Body of pancreas (tissue), 4 donors: ENCODE data around the gene CD164. TPM values are rescaled to one million over a fixed set of nuclear protein-coding genes. Genes with fewer than 3 reads are reported as not detected.
"Not testable (repeated sequence)": the region's sequence is repeated elsewhere in the genome, so short reads cannot be mapped to it uniquely, and the experiment has no call there.

Source experiments
- ATAC-seq: fragments of 150-250 bp; one replicate; pipeline ENCODE4 v1.9.1; 2016
- DNase-seq, 4 donors: peaks; one replicate each; pipeline ENCODE4 v3.0.0-alpha.2; 2019
- H3K27ac ChIP-seq, 4 donors: fragments of 200-600 bp; sonication (generic); 1 replicate in 3 of 4; 2 replicates in 1 of 4; pipeline versions ENCODE4 v1.5.1 to v1.6.1; 2016 to 2019; ENCODE audit warnings: mild to moderate bottlenecking in 1 of 4, mixed read lengths in 1 of 4, moderate library complexity in 1 of 4
- H3K27me3 ChIP-seq, 2 donors: fragments of 200-600 bp; sonication (generic); one replicate each; pipeline ENCODE4 v1.6.0; 2016; ENCODE audit warnings: mild to moderate bottlenecking in 1 of 2
- H3K36me3 ChIP-seq, 2 donors: fragments of 200-600 bp; sonication (generic); replicated peaks in 1 of 2; 2 replicates each; pipeline ENCODE4 v1.5.1; 2016; ENCODE audit warnings: low read depth in 2 of 2; ENCODE audit not compliant: insufficient read depth in 1 of 2
- H3K4me1 ChIP-seq: fragments of 200-600 bp; sonication (generic); one replicate; pipeline ENCODE4 v1.6.0; 2016
- H3K4me3 ChIP-seq, 2 donors: fragments of 200-600 bp; sonication (generic); 1 replicate in 1 of 2; 2 replicates in 1 of 2; pipeline ENCODE4 v1.5.1; 2016 to 2019
- H3K9me3 ChIP-seq, 3 donors: fragments of 200-600 bp; sonication (generic); 1 replicate in 2 of 3; 2 replicates in 1 of 3; pipeline ENCODE4 v1.5.1; 2016
- POLR2A ChIP-seq, 3 donors: fragments of 450-650 bp; IDR thresholded peaks; one replicate each; pipeline ENCODE4 v1.6.1; 2016; ENCODE audit warnings: antibody characterized with exemption in 3 of 3, mild to moderate bottlenecking in 2 of 3
- WGBS, 2 donors: methylation state at CpG; one replicate each; pipeline ENCODE4 v1.1.5; 2017; 5-methylcytosine and 5-hydroxymethylcytosine counted together
- intact Hi-C: fragments of 100-400 bp; cut with DNase I; formaldehyde crosslinking; loops from one replicate; pipeline ENCODE4 v1.15.1; 2023
- total RNA-seq, 2 donors: library from RNA; depleted of rRNA; stranded (reverse); fragments of >200 nt; gene quantifications; one replicate each; pipeline ENCODE4 v1.1.0, GENCODE V29; 2016
- TF ChIP-seq, protein P1 (sequence below), 7 experiments: fragments of 450-650 bp in 4 of 7; fragments of 200-600 bp in 3 of 7; sonication (generic) in 3 of 7; IDR thresholded peaks; one replicate each; pipeline ENCODE4 v1.5.1; 2016 to 2019; ENCODE audit warnings: antibody characterized with exemption in 7 of 7

CD164 gene
- total RNA-seq, 2 donors from 2014 or later, result 97.9 to 183 TPM

DNA sequence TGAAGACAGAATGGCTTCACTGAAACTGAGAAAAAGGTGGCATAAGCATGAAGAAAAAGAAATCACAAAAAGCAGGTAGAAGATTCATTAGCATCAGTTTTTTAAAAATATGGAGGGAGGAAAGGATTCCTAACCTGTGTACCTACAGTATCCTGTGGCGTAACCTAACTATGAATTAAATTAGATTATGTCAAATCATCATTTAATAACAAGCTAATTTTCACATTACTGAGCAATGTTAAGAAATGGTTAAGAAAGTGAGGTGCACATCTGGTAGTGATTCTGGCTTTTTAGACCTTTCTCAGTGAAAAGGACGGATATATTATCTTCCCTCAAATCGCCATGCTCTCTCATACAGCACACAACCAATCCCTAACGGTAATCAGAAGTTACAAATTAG is 12.5 kb downstream of the CD164 start:
- WGBS, 2 donors, result 83 to 85% methylated on average over 4 of the region's 4 CpGs
- Histone ChIP-seq H3K9me3 (no peaks in the 10 kb centered on the region), H3K4me1 (peaks cover 15% of the 10 kb centered on the region), H3K27ac (no peak overlapping the region), H3K4me3 (no peak overlapping the region), H3K27me3 (no peaks in the 10 kb centered on the region), H3K36me3 (peaks cover 3 to 13% of the 10 kb centered on the region in 2 donors)
- ATAC-seq (no peak), DNase-seq (no peak)
- intact Hi-C loops, result loop anchor here (10.0 kb wide), 1 partner anchor 185 kb away; no protein-coding TSS in a partner anchor
- TF ChIP-seq, protein P1, sequence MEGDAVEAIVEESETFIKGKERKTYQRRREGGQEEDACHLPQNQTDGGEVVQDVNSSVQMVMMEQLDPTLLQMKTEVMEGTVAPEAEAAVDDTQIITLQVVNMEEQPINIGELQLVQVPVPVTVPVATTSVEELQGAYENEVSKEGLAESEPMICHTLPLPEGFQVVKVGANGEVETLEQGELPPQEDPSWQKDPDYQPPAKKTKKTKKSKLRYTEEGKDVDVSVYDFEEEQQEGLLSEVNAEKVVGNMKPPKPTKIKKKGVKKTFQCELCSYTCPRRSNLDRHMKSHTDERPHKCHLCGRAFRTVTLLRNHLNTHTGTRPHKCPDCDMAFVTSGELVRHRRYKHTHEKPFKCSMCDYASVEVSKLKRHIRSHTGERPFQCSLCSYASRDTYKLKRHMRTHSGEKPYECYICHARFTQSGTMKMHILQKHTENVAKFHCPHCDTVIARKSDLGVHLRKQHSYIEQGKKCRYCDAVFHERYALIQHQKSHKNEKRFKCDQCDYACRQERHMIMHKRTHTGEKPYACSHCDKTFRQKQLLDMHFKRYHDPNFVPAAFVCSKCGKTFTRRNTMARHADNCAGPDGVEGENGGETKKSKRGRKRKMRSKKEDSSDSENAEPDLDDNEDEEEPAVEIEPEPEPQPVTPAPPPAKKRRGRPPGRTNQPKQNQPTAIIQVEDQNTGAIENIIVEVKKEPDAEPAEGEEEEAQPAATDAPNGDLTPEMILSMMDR (IDR thresholded peaks at IDR 0.05), result no peak
- no peak for TF ChIP-seq POLR2A (IDR thresholded peaks at IDR 0.05)

DNA sequence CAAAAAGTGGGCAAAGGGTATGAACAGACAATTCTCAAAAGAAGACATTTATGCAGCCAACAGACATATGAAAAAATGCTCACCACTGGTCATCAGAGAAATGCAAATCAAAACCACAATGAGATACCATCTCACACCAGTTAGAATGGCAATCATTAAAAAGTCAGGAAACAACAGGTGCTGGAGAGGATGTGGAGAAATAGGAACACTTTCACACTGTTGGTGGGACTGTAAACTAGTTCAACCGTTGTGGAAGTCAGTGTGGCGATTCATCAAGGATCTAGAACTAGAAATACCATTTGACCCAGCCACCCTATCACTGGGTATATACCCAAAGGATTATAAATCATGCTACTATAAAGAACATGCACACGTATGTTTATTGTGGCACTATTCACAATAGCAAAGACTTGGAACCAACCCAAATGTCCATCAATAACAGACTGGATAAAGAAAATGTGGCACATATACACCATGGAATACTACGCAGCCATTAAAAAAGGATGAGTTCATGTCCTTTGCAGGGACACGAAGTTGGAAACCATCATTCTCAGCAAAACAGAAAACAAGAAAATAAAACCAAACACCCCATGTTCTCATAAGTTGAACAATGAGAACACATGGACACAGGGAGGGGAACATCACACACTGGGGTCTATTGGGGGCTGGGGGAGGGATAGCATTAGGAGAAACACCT is 17.7 kb downstream of the CD164 start:
- H3K27ac ChIP-seq, DNase-seq, H3K4me3 ChIP-seq, H3K27me3 ChIP-seq, ATAC-seq, intact Hi-C loops, H3K4me1 ChIP-seq, H3K9me3 ChIP-seq: not testable (repeated sequence)
- H3K36me3 ChIP-seq, result peaks cover 9 to 10% of the 10 kb centered on the region in 2 donors
- 86 to 98% methylated on average over 5 of the region's 5 CpGs for WGBS, 2 donors

DNA sequence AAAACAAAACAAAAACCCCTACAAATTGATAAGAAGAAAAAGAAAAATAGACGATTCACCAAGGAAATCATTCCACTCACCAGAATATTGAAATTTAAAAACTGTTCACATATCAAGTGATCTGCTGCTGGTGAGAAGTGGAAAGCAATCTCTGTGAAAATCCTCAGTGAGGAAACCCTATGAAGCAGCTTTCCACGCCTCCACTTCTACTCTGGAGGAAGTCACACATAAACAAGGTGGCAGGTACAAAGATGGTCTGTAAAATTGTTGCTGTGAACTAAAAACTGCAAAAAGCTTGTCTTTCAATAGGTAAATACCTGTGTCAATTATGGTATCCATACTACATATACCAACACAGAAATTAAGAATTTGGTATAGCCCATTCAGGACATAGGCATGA is 18.5 kb downstream of the CD164 start:
- H3K9me3 ChIP-seq, result no peaks in the 10 kb centered on the region
- no peak for TF ChIP-seq POLR2A (IDR thresholded peaks at IDR 0.05)
- TF ChIP-seq, protein P1 (IDR thresholded peaks at IDR 0.05), result no peak
- H3K4me1 ChIP-seq, result no peaks in the 10 kb centered on the region
- no peak overlapping the region for H3K4me3 ChIP-seq
- H3K27me3 ChIP-seq, result no peaks in the 10 kb centered on the region
- 97 to 98% methylated on average over 2 of the region's 2 CpGs for WGBS, 2 donors
- no peak overlapping the region for H3K27ac ChIP-seq
- DNase-seq, result no peak
- peaks cover 9 to 10% of the 10 kb centered on the region in 2 donors for H3K36me3 ChIP-seq
- ATAC-seq, result no peak
- intact Hi-C loops, result no loop called here

DNA sequence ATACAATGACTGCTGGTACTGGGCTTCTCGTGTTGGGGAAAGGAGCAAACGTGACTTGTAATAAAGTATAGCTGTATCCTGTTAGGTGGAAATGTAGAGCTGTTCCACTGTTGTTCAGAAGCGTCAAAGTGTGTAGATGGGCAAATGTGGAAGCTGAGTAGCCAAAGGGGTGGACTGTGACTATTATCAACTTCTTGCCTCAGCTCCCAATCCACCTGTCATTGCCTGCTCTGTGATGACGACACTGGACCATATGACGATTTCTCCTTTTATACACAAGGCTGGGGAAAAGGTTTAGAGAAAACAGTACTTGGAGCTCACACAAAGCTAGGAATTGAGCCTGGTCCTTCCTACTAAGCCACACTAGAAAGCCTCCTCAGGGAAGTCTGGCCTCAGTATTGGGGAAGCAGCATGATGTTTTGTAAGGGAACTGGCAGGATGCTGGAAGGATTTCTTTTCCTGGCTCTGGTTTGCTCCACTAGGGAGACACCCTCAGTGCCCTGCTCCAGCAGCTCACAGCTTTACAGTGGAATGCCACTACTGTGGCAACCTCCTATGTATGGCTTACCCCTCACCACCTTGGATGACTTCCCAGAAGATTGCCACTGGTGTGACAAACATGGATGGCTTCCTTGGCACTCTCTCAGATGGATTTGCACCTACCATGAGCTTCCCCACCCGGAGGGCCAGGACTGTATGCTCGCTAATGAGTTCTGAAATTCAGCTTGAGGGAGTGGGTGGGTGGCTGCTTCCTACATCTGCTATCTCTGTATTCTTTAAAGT is 20.0 kb downstream of the CD164 start:
- DNase-seq (no peak), ATAC-seq (no peak)
- Histone ChIP-seq H3K4me3 (no peak overlapping the region), H3K4me1 (no peaks in the 10 kb centered on the region), H3K27ac (no peak overlapping the region), H3K27me3 (no peaks in the 10 kb centered on the region), H3K9me3 (no peaks in the 10 kb centered on the region), H3K36me3 (peaks cover 8 to 10% of the 10 kb centered on the region in 2 donors)
- WGBS, 2 donors, result 96 to 97% methylated on average over 7 of the region's 7 CpGs
- intact Hi-C loops, result no loop called here
- TF ChIP-seq POLR2A (IDR thresholded peaks at IDR 0.05), result no peak
- TF ChIP-seq, protein P1 (IDR thresholded peaks at IDR 0.05), result no peak

DNA sequence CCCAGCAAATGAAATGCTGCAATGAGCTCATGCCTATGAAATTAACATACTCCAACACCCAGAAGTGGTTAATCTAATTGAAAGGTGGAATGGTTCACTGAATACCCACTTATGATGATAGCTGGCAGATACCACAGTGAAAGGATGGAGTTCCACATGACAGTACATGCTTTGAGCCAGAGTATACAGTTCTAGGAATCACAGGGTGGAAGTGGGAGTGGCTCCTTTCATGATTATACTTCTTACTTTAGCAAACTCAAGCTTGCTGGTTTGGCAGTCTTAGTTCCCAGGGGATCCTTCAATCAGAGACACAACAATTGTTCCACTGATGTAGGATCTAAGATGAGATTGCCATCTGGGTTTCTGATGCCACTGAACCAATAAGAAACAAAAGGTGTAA is 21.5 kb downstream of the CD164 start:
- Histone ChIP-seq H3K4me3 (no peak overlapping the region), H3K9me3 (no peaks in the 10 kb centered on the region), H3K4me1 (no peaks in the 10 kb centered on the region), H3K27me3 (no peaks in the 10 kb centered on the region), H3K27ac (no peak overlapping the region), H3K36me3 (peaks cover 8 to 10% of the 10 kb centered on the region in 2 donors)
- intact Hi-C loops, result no loop called here
- TF ChIP-seq POLR2A (IDR thresholded peaks at IDR 0.05), result no peak
- TF ChIP-seq, protein P1 (IDR thresholded peaks at IDR 0.05), result no peak
- DNase-seq, result no peak
- no peak for ATAC-seq
